H1 (cell line): ENCODE data around the gene TFF1. TPM values are rescaled to one million over a fixed set of nuclear protein-coding genes. Genes with fewer than 3 reads are reported as not detected.

Experiments
- BCL11A ChIP-seq, 2 experiments: IDR thresholded peaks; one replicate each; pipeline ENCODE4 v1.6.1; 2011; ENCODE audit warnings: low read depth in 2 of 2, low read length in 2 of 2, mild to moderate bottlenecking in 2 of 2
- CBX5 ChIP-seq: fragments of 300-800, 300-1000 bp; sonication (generic); IDR thresholded peaks from 2 replicates; pipeline ENCODE4 v1.7.1; 2016; ENCODE audit warnings: antibody characterized with exemption, low read length, low read depth
- CEBPB ChIP-seq: IDR thresholded peaks from 2 replicates; pipeline ENCODE4 v1.6.1; 2012; ENCODE audit warnings: low read depth, low read length
- CHD1 ChIP-seq: IDR thresholded peaks from 2 replicates; pipeline ENCODE4 v1.6.1; 2012; ENCODE audit warnings: low read depth, low read length, improper control_type of control experiment
- GTF2F1 ChIP-seq: IDR thresholded peaks from 2 replicates; pipeline ENCODE4 v1.6.1; 2012; ENCODE audit warnings: low read depth, low read length, improper control_type of control experiment, borderline replicate concordance
- JUN ChIP-seq: IDR thresholded peaks from 2 replicates; pipeline ENCODE4 v1.6.1; 2011; ENCODE audit warnings: low read depth, mild to moderate bottlenecking, improper control_type of control experiment, low read length
- KDM4A ChIP-seq: IDR thresholded peaks from one replicate; pipeline ENCODE4 v1.7.1; 2012; ENCODE audit warnings: low read depth, mild to moderate bottlenecking, moderate library complexity, low read length, inconsistent platforms; ENCODE audit not compliant: severe bottlenecking
- NRF1 ChIP-seq: IDR thresholded peaks from 2 replicates; pipeline ENCODE4 v1.6.1; 2011; ENCODE audit warnings: mild to moderate bottlenecking, low read depth, low read length, improper control_type of control experiment
- POLR2A ChIP-seq, 2 experiments: IDR thresholded peaks; 1 replicate in 1 of 2; 2 replicates in 1 of 2; pipeline ENCODE4 v1.6.1; 2011; ENCODE audit warnings: low read depth in 2 of 2, low read length in 2 of 2, mild to moderate bottlenecking in 2 of 2; ENCODE audit errors: control extremely low read depth in 1 of 2
- RBBP5 ChIP-seq: IDR thresholded peaks from 2 replicates; pipeline ENCODE4 v1.7.1; 2012; ENCODE audit warnings: low read depth, mild to moderate bottlenecking, inconsistent platforms, low read length, moderate library complexity, borderline replicate concordance
- RXRA ChIP-seq: IDR thresholded peaks from 2 replicates; pipeline ENCODE4 v1.6.1; 2011; ENCODE audit warnings: low read depth, mild to moderate bottlenecking, low read length, moderate library complexity; ENCODE audit not compliant: insufficient read depth
- SIN3A ChIP-seq, 2 experiments: IDR thresholded peaks in 1 of 2; conservative IDR thresholded peaks in 1 of 2; 2 replicates each; pipeline ENCODE4 v1.6.1; 2011 to 2012; ENCODE audit warnings: low read length in 2 of 2, improper control_type of control experiment in 1 of 2, low read depth in 1 of 2, mild to moderate bottlenecking in 1 of 2
- polyA plus RNA-seq, 7 experiments: library from polyadenylated mRNA; depleted of rRNA in 3 of 7; stranded (reverse) in 5 of 7; unstranded in 2 of 7; fragments of >200 nt in 5 of 7; fragments of 200-250 nt in 2 of 7; gene quantifications; 1 replicate in 5 of 7; 2 replicates in 1 of 7; 4 replicates in 1 of 7; pipeline versions ENCODE4 v1.2.1 to v1.2.3, GENCODE V29; 2011 to 2013; ENCODE audit warnings: missing spikeins in 2 of 7, mixed read lengths in 2 of 7
- total RNA-seq: library from RNA; stranded (reverse); fragmentation: NEBNext Ultra II Directional; extraction: Animal tissue kit (Norgen Biotek cat#: 25700); gene quantifications from 2 replicates; pipeline ENCODE4 v1.2.1, GENCODE V29; 2021
- TF ChIP-seq, protein P1 (sequence below): fragments of 300-600 bp; sonication (generic); IDR thresholded peaks from 2 replicates; pipeline ENCODE4 v1.7.1; 2012; ENCODE audit warnings: low read length, moderate library complexity, mild to moderate bottlenecking, inconsistent platforms; ENCODE audit not compliant: insufficient replicate concordance

TFF1 gene
- total and polyA plus RNA-seq, 2 of the 8 experiments (the other 6 are each of a cell fraction or from before 2014, with no cell fraction given) = not detected

DNA sequence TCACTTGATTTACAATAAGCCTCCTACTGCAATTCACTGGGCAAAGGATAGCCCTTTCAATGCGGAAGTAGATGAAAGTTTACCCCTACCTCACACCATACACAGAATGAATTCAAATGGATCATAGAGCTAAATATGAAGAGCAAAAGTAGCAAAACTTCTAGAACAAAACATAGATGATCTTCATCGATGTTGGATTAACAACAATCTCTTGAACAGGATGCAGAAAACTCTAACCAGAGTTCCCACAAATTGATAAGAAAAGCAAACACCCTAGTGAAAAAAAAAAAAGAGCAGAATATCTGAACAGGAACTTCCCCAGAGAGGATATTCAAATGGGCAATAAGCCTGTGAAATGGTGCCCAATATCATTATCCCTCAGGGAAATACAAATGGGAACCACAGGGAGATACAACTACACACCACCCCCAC lies 35.5 kb upstream of the TFF1 start (continued):
- TF ChIP-seq, protein P1, sequence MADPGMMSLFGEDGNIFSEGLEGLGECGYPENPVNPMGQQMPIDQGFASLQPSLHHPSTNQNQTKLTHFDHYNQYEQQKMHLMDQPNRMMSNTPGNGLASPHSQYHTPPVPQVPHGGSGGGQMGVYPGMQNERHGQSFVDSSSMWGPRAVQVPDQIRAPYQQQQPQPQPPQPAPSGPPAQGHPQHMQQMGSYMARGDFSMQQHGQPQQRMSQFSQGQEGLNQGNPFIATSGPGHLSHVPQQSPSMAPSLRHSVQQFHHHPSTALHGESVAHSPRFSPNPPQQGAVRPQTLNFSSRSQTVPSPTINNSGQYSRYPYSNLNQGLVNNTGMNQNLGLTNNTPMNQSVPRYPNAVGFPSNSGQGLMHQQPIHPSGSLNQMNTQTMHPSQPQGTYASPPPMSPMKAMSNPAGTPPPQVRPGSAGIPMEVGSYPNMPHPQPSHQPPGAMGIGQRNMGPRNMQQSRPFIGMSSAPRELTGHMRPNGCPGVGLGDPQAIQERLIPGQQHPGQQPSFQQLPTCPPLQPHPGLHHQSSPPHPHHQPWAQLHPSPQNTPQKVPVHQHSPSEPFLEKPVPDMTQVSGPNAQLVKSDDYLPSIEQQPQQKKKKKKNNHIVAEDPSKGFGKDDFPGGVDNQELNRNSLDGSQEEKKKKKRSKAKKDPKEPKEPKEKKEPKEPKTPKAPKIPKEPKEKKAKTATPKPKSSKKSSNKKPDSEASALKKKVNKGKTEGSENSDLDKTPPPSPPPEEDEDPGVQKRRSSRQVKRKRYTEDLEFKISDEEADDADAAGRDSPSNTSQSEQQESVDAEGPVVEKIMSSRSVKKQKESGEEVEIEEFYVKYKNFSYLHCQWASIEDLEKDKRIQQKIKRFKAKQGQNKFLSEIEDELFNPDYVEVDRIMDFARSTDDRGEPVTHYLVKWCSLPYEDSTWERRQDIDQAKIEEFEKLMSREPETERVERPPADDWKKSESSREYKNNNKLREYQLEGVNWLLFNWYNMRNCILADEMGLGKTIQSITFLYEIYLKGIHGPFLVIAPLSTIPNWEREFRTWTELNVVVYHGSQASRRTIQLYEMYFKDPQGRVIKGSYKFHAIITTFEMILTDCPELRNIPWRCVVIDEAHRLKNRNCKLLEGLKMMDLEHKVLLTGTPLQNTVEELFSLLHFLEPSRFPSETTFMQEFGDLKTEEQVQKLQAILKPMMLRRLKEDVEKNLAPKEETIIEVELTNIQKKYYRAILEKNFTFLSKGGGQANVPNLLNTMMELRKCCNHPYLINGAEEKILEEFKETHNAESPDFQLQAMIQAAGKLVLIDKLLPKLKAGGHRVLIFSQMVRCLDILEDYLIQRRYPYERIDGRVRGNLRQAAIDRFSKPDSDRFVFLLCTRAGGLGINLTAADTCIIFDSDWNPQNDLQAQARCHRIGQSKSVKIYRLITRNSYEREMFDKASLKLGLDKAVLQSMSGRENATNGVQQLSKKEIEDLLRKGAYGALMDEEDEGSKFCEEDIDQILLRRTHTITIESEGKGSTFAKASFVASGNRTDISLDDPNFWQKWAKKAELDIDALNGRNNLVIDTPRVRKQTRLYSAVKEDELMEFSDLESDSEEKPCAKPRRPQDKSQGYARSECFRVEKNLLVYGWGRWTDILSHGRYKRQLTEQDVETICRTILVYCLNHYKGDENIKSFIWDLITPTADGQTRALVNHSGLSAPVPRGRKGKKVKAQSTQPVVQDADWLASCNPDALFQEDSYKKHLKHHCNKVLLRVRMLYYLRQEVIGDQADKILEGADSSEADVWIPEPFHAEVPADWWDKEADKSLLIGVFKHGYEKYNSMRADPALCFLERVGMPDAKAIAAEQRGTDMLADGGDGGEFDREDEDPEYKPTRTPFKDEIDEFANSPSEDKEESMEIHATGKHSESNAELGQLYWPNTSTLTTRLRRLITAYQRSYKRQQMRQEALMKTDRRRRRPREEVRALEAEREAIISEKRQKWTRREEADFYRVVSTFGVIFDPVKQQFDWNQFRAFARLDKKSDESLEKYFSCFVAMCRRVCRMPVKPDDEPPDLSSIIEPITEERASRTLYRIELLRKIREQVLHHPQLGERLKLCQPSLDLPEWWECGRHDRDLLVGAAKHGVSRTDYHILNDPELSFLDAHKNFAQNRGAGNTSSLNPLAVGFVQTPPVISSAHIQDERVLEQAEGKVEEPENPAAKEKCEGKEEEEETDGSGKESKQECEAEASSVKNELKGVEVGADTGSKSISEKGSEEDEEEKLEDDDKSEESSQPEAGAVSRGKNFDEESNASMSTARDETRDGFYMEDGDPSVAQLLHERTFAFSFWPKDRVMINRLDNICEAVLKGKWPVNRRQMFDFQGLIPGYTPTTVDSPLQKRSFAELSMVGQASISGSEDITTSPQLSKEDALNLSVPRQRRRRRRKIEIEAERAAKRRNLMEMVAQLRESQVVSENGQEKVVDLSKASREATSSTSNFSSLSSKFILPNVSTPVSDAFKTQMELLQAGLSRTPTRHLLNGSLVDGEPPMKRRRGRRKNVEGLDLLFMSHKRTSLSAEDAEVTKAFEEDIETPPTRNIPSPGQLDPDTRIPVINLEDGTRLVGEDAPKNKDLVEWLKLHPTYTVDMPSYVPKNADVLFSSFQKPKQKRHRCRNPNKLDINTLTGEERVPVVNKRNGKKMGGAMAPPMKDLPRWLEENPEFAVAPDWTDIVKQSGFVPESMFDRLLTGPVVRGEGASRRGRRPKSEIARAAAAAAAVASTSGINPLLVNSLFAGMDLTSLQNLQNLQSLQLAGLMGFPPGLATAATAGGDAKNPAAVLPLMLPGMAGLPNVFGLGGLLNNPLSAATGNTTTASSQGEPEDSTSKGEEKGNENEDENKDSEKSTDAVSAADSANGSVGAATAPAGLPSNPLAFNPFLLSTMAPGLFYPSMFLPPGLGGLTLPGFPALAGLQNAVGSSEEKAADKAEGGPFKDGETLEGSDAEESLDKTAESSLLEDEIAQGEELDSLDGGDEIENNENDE = no peak
- TF ChIP-seq RXRA = no peak
- no peak for TF ChIP-seq GTF2F1
- TF ChIP-seq NRF1 = no peak
- TF ChIP-seq RBBP5 = no peak
- TF ChIP-seq BCL11A (IDR thresholded peaks at IDR 0.05; ENCODE audit: low read depth in 2 of 2, low read length in 2 of 2) = no peak
- no peak for TF ChIP-seq CEBPB
- no peak for TF ChIP-seq CHD1
- TF ChIP-seq SIN3A (conservative IDR thresholded peaks at IDR 0.05 in 1 of 2, IDR thresholded peaks at IDR 0.05 in 1 of 2; ENCODE audit: low read depth in 1 of 2, low read length in 2 of 2) = no peak
- no peak for TF ChIP-seq JUN
- TF ChIP-seq POLR2A (IDR thresholded peaks at IDR 0.05; ENCODE audit: control extremely low read depth in 1 of 2, low read depth in 2 of 2, low read length in 2 of 2) = no peak
- TF ChIP-seq KDM4A = no peak
- no peak for TF ChIP-seq CBX5
